ENCODE results near the gene KRTAP1-4.

DNA sequence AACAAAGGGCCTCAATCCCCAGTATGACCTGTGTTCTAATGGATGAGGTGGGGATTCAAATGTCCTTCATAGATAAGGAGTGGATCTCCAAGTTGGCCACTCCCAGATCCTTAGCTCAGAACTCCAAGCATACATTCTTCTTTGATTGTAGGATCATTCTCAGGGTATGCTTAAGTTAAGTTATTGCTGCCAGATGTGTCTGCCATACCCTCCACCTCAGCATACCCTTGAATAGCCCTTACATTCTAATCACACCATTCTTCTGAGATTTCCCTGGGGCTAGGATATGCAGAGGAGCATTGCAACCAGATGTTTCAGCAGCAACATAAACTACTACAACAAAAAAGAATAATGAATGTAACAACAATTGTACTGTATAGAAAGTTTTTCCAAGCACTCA, 37.3 kb upstream of the KRTAP1-4 start:
- TF ChIP-seq POLR2A (IDR thresholded peaks at IDR 0.05), result no peak
- TF ChIP-seq, protein P1, sequence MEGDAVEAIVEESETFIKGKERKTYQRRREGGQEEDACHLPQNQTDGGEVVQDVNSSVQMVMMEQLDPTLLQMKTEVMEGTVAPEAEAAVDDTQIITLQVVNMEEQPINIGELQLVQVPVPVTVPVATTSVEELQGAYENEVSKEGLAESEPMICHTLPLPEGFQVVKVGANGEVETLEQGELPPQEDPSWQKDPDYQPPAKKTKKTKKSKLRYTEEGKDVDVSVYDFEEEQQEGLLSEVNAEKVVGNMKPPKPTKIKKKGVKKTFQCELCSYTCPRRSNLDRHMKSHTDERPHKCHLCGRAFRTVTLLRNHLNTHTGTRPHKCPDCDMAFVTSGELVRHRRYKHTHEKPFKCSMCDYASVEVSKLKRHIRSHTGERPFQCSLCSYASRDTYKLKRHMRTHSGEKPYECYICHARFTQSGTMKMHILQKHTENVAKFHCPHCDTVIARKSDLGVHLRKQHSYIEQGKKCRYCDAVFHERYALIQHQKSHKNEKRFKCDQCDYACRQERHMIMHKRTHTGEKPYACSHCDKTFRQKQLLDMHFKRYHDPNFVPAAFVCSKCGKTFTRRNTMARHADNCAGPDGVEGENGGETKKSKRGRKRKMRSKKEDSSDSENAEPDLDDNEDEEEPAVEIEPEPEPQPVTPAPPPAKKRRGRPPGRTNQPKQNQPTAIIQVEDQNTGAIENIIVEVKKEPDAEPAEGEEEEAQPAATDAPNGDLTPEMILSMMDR (IDR thresholded peaks at IDR 0.05), result no peak

Measured in uterus (tissue), 2 donors.